RWPE2 (cell line): ENCODE measurements around the gene DNAJB6.

ENCODE experiments used
- ATAC-seq: fragments of 200-7000 bp; cut with Tn5 transposase; 3 replicates; pipeline ENCODE4 v1.9.1; 2021; ENCODE audit warnings: low read depth
- DNase-seq: peaks from one replicate; pipeline ENCODE4 v3.0.0-alpha.2; 2020; ENCODE audit warnings: low spot score
- H3K27ac ChIP-seq: fragments of 450-650 bp; 2 replicates; pipeline ENCODE4 v1.5.1; 2017; ENCODE audit warnings: mild to moderate bottlenecking; ENCODE audit not compliant: poor library complexity, severe bottlenecking
- H3K27me3 ChIP-seq: fragments of 250-450 bp; sonication (Bioruptor Pico); 2 replicates; pipeline ENCODE4 v1.5.1; 2021; ENCODE audit warnings: mild to moderate bottlenecking, moderate library complexity; ENCODE audit not compliant: insufficient read depth, poor library complexity, severe bottlenecking
- H3K36me3 ChIP-seq: fragments of 250-450 bp; sonication (Bioruptor Pico); 2 replicates; pipeline ENCODE4 v1.5.1; 2020; ENCODE audit warnings: low read depth, mild to moderate bottlenecking, moderate library complexity
- H3K4me1 ChIP-seq: fragments of 250-450 bp; sonication (Bioruptor Pico); 2 replicates; pipeline ENCODE4 v1.5.1; 2021; ENCODE audit warnings: mild to moderate bottlenecking, moderate library complexity; ENCODE audit not compliant: insufficient read depth, poor library complexity, severe bottlenecking
- H3K4me3 ChIP-seq: fragments of 250-450 bp; sonication (Bioruptor Pico); 2 replicates; pipeline ENCODE4 v1.5.1; 2021; ENCODE audit warnings: mild to moderate bottlenecking, moderate library complexity; ENCODE audit not compliant: severe bottlenecking
- H3K9me3 ChIP-seq: fragments of 250-450 bp; sonication (Bioruptor Pico); 2 replicates; pipeline ENCODE4 v1.5.1; 2021; ENCODE audit warnings: mild to moderate bottlenecking, moderate library complexity; ENCODE audit not compliant: severe bottlenecking
- TF ChIP-seq, protein P1 (sequence below): fragments of 450-650 bp; IDR thresholded peaks from one replicate; pipeline ENCODE4 v1.5.1; 2017; ENCODE audit warnings: mild to moderate bottlenecking, moderate library complexity; ENCODE audit not compliant: poor library complexity, severe bottlenecking

Gene DNAJB6

DNA sequence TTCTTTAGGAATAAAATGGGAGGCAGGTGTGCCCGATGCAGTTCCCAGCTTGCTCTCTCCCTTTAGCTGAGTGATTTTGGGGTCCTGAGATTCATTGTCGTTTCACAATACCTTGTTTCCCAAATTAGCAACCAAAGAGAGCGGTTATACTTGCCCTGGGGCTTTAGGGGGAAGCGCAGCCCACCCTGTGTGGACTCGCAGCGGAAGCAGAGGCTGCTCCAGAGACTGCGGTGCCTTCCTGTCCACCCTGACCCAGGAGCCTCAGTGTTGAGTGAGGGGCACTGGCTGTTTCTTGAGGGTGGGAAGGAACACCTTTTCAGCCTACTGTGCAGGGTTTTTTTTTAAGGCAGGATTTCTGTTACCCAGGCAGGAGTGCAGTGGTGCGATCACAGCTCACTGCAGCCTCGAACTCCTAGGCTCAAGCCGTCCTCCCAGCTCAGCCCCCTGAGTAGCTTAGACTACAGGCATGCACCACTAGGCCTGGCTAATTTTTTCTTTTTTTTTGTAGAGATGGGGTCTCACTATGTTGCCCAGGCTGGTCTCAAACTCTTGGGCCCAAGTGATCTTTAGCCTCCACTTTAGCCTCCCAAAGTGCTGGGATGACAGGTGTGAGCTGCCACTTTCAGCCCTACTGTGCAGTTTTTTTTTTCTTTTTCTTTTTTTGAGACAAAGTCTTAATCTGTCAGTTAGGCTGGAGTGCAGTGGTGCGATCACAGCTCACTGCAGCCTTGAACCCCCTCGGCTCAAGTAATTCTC lies 67.0 kb downstream of the DNAJB6 start:
- H3K4me1 ChIP-seq = peaks cover 7% of the 10 kb centered on the region
- no peak overlapping the region for H3K27ac ChIP-seq
- peaks cover 9% of the 10 kb centered on the region for H3K36me3 ChIP-seq
- TF ChIP-seq, protein P1, sequence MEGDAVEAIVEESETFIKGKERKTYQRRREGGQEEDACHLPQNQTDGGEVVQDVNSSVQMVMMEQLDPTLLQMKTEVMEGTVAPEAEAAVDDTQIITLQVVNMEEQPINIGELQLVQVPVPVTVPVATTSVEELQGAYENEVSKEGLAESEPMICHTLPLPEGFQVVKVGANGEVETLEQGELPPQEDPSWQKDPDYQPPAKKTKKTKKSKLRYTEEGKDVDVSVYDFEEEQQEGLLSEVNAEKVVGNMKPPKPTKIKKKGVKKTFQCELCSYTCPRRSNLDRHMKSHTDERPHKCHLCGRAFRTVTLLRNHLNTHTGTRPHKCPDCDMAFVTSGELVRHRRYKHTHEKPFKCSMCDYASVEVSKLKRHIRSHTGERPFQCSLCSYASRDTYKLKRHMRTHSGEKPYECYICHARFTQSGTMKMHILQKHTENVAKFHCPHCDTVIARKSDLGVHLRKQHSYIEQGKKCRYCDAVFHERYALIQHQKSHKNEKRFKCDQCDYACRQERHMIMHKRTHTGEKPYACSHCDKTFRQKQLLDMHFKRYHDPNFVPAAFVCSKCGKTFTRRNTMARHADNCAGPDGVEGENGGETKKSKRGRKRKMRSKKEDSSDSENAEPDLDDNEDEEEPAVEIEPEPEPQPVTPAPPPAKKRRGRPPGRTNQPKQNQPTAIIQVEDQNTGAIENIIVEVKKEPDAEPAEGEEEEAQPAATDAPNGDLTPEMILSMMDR = no peak
- no peak for ATAC-seq
- no peak overlapping the region for H3K4me3 ChIP-seq
- H3K27me3 ChIP-seq = no peaks in the 10 kb centered on the region
- H3K9me3 ChIP-seq = no peaks in the 10 kb centered on the region
- no peak for DNase-seq

DNA sequence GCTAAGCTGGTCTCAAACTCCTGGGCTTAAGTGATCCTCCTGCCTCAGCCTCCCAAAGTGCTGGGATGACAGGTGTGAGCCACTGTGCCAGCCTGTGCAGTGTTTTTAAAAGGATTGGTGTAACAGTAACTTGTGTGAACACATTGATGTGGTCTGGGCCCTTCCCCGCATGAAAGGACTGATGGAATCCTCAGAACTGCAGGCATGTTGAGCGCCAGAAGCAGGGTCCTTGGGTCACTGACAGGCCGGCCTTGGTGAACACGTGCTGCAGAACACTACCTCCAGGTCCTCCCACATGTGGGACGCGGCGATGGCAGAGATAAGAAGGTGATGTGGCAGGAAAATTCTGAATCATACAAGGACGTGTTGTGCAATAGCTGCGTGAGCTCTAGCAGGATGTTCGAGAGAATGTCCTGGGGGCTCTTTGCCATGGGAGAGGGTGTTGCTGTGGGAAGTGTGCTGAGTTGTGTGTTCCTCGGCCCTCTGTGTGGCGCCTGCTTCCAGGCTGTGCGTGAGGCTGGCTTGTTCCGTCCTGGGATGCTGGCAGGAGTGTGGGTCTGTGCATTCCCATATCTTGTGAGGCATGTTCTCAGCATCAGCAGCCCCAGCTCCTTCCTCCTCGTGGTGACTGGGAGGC lies 68.2 kb downstream of the DNAJB6 start:
- DNase-seq (peak; percentile 86), ATAC-seq (peak; percentile 77)
- Histone ChIP-seq H3K27ac (peak overlapping the region; percentile 8), H3K4me3 (no peak overlapping the region), H3K9me3 (no peaks in the 10 kb centered on the region), H3K4me1 (peaks cover 7% of the 10 kb centered on the region), H3K36me3 (peaks cover 8% of the 10 kb centered on the region), H3K27me3 (no peaks in the 10 kb centered on the region)
- TF ChIP-seq, protein P1 = no peak

GRCh38 chr7:157405501-157405900 lies 68.7 kb downstream of the DNAJB6 start:
- ATAC-seq = no peak; the same call in 2 of the 3 replicates
- H3K36me3 ChIP-seq = peaks cover 6% of the 10 kb centered on the region
- no peaks in the 10 kb centered on the region for H3K27me3 ChIP-seq
- peaks cover 7% of the 10 kb centered on the region for H3K4me1 ChIP-seq
- DNase-seq = no peak
- peak overlapping the region; percentile 8 for H3K27ac ChIP-seq
- no peak overlapping the region for H3K4me3 ChIP-seq
- TF ChIP-seq, protein P1 = no peak
- no peaks in the 10 kb centered on the region for H3K9me3 ChIP-seq

DNA sequence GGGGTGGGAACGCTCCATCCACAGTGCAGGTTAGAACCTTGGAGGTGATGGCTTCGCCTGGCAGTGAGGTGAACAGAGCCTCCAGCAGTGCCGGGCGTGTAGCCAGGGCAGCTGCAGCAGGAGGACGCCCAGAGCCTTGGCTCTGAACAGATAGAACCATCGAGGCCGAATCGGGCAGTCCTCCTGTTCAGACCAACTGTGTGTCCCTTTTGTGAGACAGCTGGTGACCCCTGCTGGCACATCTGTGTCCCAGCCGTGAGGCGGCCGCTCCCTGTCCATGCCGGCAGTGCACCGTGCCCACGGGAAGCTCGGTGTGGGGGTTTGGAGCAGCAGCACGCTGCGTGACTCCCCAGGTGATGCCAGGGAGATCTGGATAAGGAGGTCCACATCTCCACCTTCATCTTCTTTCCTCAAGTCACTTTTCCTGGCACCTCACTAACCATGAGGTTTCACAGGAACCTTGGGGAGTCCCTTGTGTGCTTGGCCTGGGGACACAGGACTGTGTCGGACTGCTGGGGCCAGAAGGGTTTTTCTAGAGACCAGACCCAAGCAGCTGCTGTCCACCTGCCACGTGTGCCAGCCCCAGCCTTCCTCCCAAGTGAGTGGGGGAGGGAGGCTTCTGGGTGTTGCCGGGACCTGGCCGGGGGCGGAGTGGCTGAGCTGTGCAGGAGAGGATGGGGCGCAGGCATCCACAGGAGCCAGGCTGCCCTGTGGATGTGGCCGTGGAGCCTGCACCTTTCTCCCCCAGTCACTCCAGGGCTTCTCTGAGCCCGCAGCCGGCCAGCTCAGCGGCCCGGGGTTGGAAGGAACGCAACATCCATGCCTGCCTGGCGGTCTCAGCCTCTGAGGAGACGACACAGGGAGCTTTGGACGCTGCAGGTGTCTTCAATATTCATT lies 69.4 kb downstream of the DNAJB6 start:
- H3K36me3 ChIP-seq = peaks cover 3% of the 10 kb centered on the region
- H3K4me1 ChIP-seq = peaks cover 7% of the 10 kb centered on the region
- no peak for DNase-seq
- TF ChIP-seq, protein P1 = no peak
- H3K27me3 ChIP-seq = no peaks in the 10 kb centered on the region
- H3K4me3 ChIP-seq = no peak overlapping the region
- ATAC-seq = no peak
- no peaks in the 10 kb centered on the region for H3K9me3 ChIP-seq
- no peak overlapping the region for H3K27ac ChIP-seq
